Mesothelial cell of epicardium (in vitro differentiated cells): ENCODE measurements around the gene THBD. TPM values are rescaled to one million over a fixed set of nuclear protein-coding genes. Genes with fewer than 3 reads are reported as not detected.

Experiments
- DNase-seq, 2 experiments: peaks; one replicate each; pipeline ENCODE4 v3.0.0; 2021; ENCODE audit warnings: low spot score in 2 of 2; ENCODE audit not compliant: unreplicated experiment in 2 of 2
- H3K27ac Mint-ChIP-seq: 2 replicates; pipeline ENCODE4 v1.8.0; 2021; ENCODE audit warnings: mixed read lengths
- H3K27me3 Mint-ChIP-seq: 2 replicates; pipeline ENCODE4 v1.8.0; 2021; ENCODE audit warnings: low read depth, mixed read lengths
- H3K36me3 Mint-ChIP-seq: 2 replicates; pipeline ENCODE4 v1.8.0; 2021; ENCODE audit warnings: mixed read lengths
- H3K4me1 Mint-ChIP-seq: 2 replicates; pipeline ENCODE4 v1.8.0; 2021; ENCODE audit warnings: mixed read lengths
- H3K4me3 Mint-ChIP-seq: 2 replicates; pipeline ENCODE4 v1.8.0; 2021; ENCODE audit warnings: mild to moderate bottlenecking, moderate library complexity, mixed read lengths
- H3K9me3 Mint-ChIP-seq: 2 replicates; pipeline ENCODE4 v1.8.0; 2021; ENCODE audit warnings: mixed read lengths
- total RNA-seq: library from RNA; stranded (reverse); gene quantifications from 3 replicates; pipeline ENCODE4 v1.2.1, GENCODE V29; 2021
- TF ChIP-seq, protein P1 (sequence below): fragments of 200-600 bp; sonication (generic); IDR thresholded peaks from one replicate; pipeline ENCODE4 v1.5.0; 2021; ENCODE audit warnings: antibody characterized with exemption; ENCODE audit not compliant: unreplicated experiment

Gene THBD
- total RNA-seq, 1 donor from 2014 or later, result 0.85 TPM

DNA sequence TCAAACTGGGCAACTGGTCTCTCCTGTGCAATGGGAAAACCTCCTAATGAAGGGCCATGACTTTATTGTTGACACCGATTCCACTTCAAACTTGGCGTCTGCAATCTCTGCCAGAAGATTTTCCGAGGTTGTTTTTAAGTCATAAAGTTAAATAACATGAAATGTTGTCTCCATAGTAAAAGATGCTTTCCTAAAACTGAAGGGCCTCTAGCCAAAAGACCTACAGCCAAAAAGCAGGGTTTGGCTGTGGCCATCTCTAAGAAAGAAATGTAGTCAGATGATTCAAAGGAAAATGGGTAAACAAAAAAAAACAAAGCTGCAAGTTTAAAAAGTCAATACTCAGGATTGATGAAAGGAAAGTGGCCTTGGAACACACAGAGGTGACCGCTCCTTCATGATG lies 22.5 kb upstream of the THBD start:
- no peak for DNase-seq
- TF ChIP-seq, protein P1, sequence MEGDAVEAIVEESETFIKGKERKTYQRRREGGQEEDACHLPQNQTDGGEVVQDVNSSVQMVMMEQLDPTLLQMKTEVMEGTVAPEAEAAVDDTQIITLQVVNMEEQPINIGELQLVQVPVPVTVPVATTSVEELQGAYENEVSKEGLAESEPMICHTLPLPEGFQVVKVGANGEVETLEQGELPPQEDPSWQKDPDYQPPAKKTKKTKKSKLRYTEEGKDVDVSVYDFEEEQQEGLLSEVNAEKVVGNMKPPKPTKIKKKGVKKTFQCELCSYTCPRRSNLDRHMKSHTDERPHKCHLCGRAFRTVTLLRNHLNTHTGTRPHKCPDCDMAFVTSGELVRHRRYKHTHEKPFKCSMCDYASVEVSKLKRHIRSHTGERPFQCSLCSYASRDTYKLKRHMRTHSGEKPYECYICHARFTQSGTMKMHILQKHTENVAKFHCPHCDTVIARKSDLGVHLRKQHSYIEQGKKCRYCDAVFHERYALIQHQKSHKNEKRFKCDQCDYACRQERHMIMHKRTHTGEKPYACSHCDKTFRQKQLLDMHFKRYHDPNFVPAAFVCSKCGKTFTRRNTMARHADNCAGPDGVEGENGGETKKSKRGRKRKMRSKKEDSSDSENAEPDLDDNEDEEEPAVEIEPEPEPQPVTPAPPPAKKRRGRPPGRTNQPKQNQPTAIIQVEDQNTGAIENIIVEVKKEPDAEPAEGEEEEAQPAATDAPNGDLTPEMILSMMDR, result no peak
- H3K4me3 Mint-ChIP-seq, result no peak overlapping the region
- H3K27ac Mint-ChIP-seq, result no peak overlapping the region
- H3K27me3 Mint-ChIP-seq, result peaks cover 16% of the 10 kb centered on the region
- no peaks in the 10 kb centered on the region for H3K36me3 Mint-ChIP-seq
- H3K4me1 Mint-ChIP-seq, result no peaks in the 10 kb centered on the region
- H3K9me3 Mint-ChIP-seq, result no peaks in the 10 kb centered on the region

DNA sequence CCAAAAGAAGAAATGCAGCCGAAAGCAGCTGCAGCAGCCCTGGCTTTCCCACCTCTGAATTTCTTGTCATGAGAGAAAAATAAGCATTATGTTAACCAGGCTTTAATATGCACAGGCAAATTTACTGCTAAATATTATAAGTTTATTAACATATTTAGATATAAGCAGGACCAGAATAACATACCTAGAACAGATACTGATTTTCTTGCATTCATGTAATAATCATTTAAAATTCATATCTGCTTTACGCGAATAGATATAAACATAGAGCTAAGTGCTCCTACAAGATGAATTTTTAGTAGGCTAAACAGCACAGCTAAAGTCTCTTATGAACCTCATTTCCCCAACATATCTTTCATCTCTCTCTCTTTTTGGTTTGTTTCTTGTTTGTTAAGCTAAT lies 21.9 kb upstream of the THBD start:
- TF ChIP-seq, protein P1, result no peak
- no peaks in the 10 kb centered on the region for H3K9me3 Mint-ChIP-seq
- H3K4me3 Mint-ChIP-seq, result no peak overlapping the region
- H3K36me3 Mint-ChIP-seq, result no peaks in the 10 kb centered on the region
- no peak overlapping the region for H3K27ac Mint-ChIP-seq
- no peaks in the 10 kb centered on the region for H3K4me1 Mint-ChIP-seq
- no peak for DNase-seq
- peaks cover 17% of the 10 kb centered on the region for H3K27me3 Mint-ChIP-seq

DNA sequence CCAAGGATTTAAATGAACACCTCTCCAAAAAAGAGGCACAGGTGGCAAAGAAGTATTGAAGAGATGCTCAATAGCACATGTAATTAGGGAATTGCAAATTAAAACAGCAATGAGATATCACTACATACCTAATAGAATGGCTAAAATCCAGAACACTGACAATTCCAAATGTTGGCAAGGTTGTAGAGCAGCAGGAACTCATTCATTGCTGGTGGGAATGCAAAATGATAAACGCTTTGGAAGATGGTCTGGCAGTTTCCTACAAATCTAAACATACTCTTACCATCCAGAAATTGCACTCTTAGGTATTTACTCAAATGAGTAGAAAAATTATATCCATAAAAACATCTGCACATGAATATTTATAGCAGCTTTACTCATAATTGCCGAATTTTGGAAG lies 19.6 kb upstream of the THBD start:
- H3K27me3 Mint-ChIP-seq, result peaks cover 18% of the 10 kb centered on the region
- no peaks in the 10 kb centered on the region for H3K9me3 Mint-ChIP-seq
- no peak overlapping the region for H3K4me3 Mint-ChIP-seq
- no peak for DNase-seq
- no peaks in the 10 kb centered on the region for H3K36me3 Mint-ChIP-seq
- TF ChIP-seq, protein P1, result no peak
- no peak overlapping the region for H3K27ac Mint-ChIP-seq
- H3K4me1 Mint-ChIP-seq, result no peaks in the 10 kb centered on the region

DNA sequence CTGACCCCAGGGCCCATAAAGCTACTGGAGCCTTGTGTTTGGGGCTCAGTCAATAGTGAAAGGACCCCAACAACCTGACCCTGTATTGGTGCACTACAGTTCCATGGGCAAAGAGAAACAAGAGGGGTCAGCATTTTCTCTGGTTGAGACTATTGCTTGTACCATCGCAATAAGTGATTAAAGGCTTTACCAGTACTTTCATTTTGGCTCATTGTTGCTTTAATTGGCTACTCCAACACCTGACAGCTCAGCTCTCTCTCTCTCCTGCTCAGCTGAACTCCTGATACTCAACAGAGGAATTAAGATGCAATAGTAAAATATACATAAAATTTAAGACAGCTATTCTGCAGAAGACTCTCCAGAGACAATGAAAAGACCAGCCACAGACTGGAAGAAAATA lies 18.8 kb upstream of the THBD start:
- TF ChIP-seq, protein P1, result no peak
- no peak overlapping the region for H3K27ac Mint-ChIP-seq
- peaks cover 18% of the 10 kb centered on the region for H3K27me3 Mint-ChIP-seq
- no peaks in the 10 kb centered on the region for H3K4me1 Mint-ChIP-seq
- no peaks in the 10 kb centered on the region for H3K36me3 Mint-ChIP-seq
- no peak overlapping the region for H3K4me3 Mint-ChIP-seq
- no peak for DNase-seq
- H3K9me3 Mint-ChIP-seq, result no peaks in the 10 kb centered on the region

DNA sequence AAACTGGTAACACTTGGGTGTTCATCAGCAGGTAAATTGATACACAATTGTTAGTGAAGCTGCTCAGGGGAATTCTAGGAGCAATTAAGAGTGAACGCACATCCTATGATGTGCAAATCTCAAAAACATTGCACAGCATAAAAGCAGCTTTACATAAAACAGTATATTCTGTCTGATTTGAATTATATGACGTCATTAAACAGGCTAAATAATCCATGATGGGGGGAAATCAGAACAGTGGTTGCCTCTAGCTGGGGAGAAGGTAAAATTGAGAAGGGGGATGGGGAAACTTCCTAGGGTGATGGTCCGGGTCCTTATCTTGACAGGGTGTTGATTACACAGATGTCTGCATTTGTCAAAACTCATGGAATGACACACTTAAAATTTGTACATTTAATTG lies 17.3 kb upstream of the THBD start:
- no peaks in the 10 kb centered on the region for H3K4me1 Mint-ChIP-seq
- no peaks in the 10 kb centered on the region for H3K9me3 Mint-ChIP-seq
- H3K27me3 Mint-ChIP-seq, result peaks cover 15% of the 10 kb centered on the region
- no peak overlapping the region for H3K27ac Mint-ChIP-seq
- TF ChIP-seq, protein P1, result no peak
- no peaks in the 10 kb centered on the region for H3K36me3 Mint-ChIP-seq
- no peak overlapping the region for H3K4me3 Mint-ChIP-seq
- DNase-seq, result no peak
